ENCODE data around the gene TM4SF4.

GRCh38 chr3:149450281-149450680 lies 24.2 kb upstream of the TM4SF4 start:
- TF ChIP-seq CTCF (IDR thresholded peaks at IDR 0.05) (no peak), POLR2A (IDR thresholded peaks at IDR 0.05) (no peak)

Measured in esophagus squamous epithelium (tissue), 4 donors.